Activated CD4-positive, alpha-beta T cell treated with anti-CD3 and anti-CD28 coated beads, Interleukin-10, Interleukin-2, amounts not matched to agents 100 ng/mL and 50 ng/mL, durations not matched to agents 16 hours and 8 hours (primary cell): ENCODE measurements around the gene ANP32B.
"Not testable (repeated sequence)": the region's sequence is repeated elsewhere in the genome, so short reads cannot be mapped to it uniquely, and the experiment has no call there.

Source experiments
- DNase-seq: peaks from one replicate; pipeline ENCODE4 v3.0.0-alpha.2; 2020

Gene ANP32B

GRCh38 chr9:97964901-97965300 is 18.2 kb upstream of the ANP32B start:
- no peak for DNase-seq

- DNase-seq: no peak
Observed at GRCh38 chr9:97966493-97966892, 16.6 kb upstream of the ANP32B start.

GRCh38 chr9:97969014-97969413 is 14.1 kb upstream of the ANP32B start:
- DNase-seq: no peak

- DNase-seq: no peak
Observed at GRCh38 chr9:97970165-97970564, 13.0 kb upstream of the ANP32B start.

GRCh38 chr9:97972753-97973152 is 10.4 kb upstream of the ANP32B start:
- no peak for DNase-seq

- DNase-seq: no peak
Observed at GRCh38 chr9:97975376-97975775, 7.8 kb upstream of the ANP32B start.

GRCh38 chr9:97976633-97977032 is 6.5 kb upstream of the ANP32B start:
- DNase-seq: not testable (repeated sequence)

- no peak for DNase-seq
Observed at GRCh38 chr9:97978371-97979130, 4.6 kb upstream of the ANP32B start.

GRCh38 chr9:97979788-97980478 is 3.2 kb upstream of the ANP32B start:
- no peak for DNase-seq

GRCh38 chr9:97980479-97980803 is 2.7 kb upstream of the ANP32B start:
- no peak for DNase-seq

- DNase-seq: no peak
Observed at GRCh38 chr9:97980918-97981845, 2.0 kb upstream of the ANP32B start.

GRCh38 chr9:97981846-97982682 is 1.1 kb upstream of the ANP32B start:
- DNase-seq: no peak

- peak; percentile 49 for DNase-seq
Observed at GRCh38 chr9:97983589-97984187, 547 bp downstream of the ANP32B start.

GRCh38 chr9:97984188-97985057 is 1.3 kb downstream of the ANP32B start:
- DNase-seq: peak; percentile 85

- DNase-seq: peak; percentile 59
Observed at GRCh38 chr9:97985058-97985861, 2.1 kb downstream of the ANP32B start.

GRCh38 chr9:97987487-97987886 is 4.3 kb downstream of the ANP32B start:
- no peak for DNase-seq

GRCh38 chr9:97990259-97990658 is 7.1 kb downstream of the ANP32B start:
- no peak for DNase-seq

- no peak for DNase-seq
Observed at GRCh38 chr9:97991818-97992217, 8.7 kb downstream of the ANP32B start.

GRCh38 chr9:97992219-97992618 is 9.1 kb downstream of the ANP32B start:
- no peak for DNase-seq

GRCh38 chr9:97993000-97993399 is 9.9 kb downstream of the ANP32B start:
- peak; percentile 39 for DNase-seq
